ENCODE data around the gene TMED4. TPM values are rescaled to one million over a fixed set of nuclear protein-coding genes. Genes with fewer than 3 reads are reported as not detected.
A peak's percentile ranks its signal among the peaks of the same experiment; 100 is the strongest.

The TMED4 gene
- total RNA-seq, 3 donors from 2014 or later: 71.3 to 79.4 (median 71.4) TPM

GRCh38 chr7:44548893-44549292 is 33.1 kb downstream of the TMED4 start:
- DNase-seq (no peak), ATAC-seq (peak in 1 of 2 donors; percentile 32)
- Mint-ChIP-seq H3K9me3 (no peaks in the 10 kb centered on the region), H3K36me3 (ENCODE audit: insufficient read depth) (no peaks in the 10 kb centered on the region), H3K27me3 (ENCODE audit: low read depth) (peaks cover 8% of the 10 kb centered on the region), H3K4me1 (ENCODE audit: low read depth) (peaks cover 5% of the 10 kb centered on the region), H3K4me3 (no peak overlapping the region)

DNA sequence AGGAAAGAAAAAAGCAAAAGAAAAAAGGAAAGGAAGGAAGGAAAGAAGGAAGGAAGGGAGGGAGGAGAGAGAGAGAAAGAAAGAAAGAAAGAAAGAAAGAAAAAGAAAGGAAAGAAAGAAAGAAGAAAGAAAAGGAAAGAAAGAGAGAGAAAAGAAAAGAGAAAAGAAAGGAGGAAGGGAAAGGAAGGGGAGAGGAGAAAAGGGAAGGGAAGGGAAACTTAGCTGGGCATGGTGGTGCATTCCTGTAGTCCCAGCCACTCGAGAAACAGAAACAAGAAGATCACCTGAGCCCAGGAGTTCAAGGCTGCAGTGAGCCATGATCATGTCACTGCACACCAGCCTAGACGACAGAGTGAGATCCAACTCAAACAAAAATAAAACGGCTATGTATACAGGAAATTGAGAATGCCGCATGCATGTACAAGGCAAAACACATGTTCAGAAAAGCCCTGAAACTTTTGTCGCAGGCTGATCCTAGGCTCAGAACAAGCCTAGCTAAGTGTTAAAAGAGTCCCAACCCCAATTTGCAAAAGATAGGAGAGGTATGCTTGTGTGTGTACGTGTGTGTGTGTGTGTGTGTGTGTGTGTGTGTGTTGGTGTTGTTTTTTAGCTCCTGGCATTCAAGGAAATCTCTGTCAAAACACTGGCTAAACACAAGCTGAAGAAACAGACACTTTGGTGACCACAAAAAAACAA is 34.3 kb downstream of the TMED4 start:
- Mint-ChIP-seq H3K9me3 (no peaks in the 10 kb centered on the region), H3K27me3 (ENCODE audit: low read depth) (peaks cover 10% of the 10 kb centered on the region), H3K36me3 (ENCODE audit: insufficient read depth) (no peaks in the 10 kb centered on the region), H3K4me3 (no peak overlapping the region), H3K4me1 (ENCODE audit: low read depth) (peaks cover 5% of the 10 kb centered on the region)
- ATAC-seq: no peak
- DNase-seq: no peak

DNA sequence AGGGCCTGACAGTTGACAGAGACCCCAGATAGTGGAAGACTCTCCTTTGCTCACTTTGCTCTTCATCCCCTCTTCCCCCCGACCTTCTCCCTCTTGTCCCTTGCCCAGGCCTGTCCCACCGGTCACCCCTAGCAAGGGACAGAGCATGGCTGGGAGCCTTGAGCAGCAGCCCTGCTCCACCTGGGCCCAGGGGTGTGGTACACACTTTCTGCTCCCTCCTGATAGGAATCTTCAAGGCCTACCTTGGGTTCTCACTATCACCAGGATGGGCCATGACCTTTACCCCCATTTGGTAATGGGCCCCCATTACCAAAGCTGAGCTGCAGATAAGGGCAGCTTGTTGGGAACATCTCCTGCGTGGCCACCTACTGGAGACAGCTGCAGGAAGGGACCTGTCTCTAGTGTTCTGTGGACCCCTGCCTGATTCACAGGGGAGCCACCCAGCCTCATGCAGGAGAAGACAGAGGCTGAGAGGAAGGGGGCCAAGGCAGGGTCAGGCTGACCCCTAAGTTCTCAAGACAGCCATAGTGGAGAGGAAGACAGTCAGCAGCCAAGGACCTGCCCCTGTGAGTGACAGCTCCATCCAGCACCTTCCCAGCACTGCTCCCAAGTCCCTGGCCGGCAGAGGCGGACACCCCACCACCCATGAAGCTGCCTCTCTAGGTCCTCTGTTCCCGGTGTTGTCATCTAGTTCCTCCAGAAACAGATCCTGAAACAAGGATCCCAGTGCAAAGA is 40.0 kb downstream of the TMED4 start:
- Mint-ChIP-seq H3K4me1 (ENCODE audit: low read depth) (no peaks in the 10 kb centered on the region), H3K36me3 (ENCODE audit: insufficient read depth) (no peaks in the 10 kb centered on the region), H3K4me3 (no peak overlapping the region), H3K9me3 (no peaks in the 10 kb centered on the region), H3K27me3 (ENCODE audit: low read depth) (peaks cover 8% of the 10 kb centered on the region)
- ATAC-seq: no peak
- DNase-seq: no peak

DNA sequence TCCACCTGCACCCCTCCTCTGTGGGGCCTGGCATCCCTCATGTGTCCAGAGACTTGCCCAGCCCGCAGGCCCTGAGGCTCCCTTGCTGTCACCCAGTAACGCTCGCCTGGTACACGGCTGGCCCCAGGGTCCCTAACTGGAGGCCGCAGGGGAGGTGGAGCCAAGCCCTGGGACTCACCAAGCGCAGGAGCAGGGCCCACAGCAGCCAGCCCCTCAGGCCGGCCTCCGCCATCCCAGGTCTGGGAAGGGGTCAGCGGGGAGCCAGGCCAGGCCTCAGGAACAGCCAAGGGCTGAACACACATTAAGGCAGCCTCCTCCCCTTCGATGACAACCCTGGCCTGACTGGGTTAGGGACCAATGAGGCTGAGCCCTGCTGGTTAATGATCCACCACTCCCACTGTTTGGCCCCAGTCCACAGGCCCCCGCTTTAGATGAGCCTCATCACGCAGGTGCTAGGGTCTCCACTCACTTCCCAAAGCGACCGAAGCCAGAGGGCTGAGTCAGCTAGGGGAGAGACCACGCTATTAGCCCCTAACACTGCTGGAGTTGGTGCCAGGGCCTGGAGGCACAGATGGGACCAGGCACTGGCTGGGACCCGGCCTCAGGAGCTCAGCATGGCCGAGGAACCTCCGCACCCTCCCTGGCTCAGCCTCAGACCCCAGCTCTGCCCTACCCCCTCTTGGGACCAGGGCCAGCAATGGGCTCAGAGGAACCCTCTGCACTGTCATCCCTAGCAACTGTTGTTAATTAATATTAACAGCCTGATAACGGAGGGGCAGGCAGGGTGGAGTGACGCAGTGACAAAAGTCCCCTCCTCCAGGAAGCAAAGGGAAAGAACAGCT is 40.8 kb downstream of the TMED4 start, which contains the start of gene NPC1L1:
Gene NPC1L1 (minus strand): TSS at position 303 of the 842 bp plus-strand sequence. CDS start 71 bp downstream, at position 232.
- ATAC-seq (no peak), DNase-seq (no peak)
- Mint-ChIP-seq H3K4me1 (ENCODE audit: low read depth) (no peaks in the 10 kb centered on the region), H3K4me3 (no peak within 1 kb of the TSS), H3K36me3 (ENCODE audit: insufficient read depth) (no peaks in the 10 kb centered on the region), H3K27me3 (ENCODE audit: low read depth) (peaks cover 2% of the 10 kb centered on the region), H3K9me3 (no peaks in the 10 kb centered on the region)

DNA sequence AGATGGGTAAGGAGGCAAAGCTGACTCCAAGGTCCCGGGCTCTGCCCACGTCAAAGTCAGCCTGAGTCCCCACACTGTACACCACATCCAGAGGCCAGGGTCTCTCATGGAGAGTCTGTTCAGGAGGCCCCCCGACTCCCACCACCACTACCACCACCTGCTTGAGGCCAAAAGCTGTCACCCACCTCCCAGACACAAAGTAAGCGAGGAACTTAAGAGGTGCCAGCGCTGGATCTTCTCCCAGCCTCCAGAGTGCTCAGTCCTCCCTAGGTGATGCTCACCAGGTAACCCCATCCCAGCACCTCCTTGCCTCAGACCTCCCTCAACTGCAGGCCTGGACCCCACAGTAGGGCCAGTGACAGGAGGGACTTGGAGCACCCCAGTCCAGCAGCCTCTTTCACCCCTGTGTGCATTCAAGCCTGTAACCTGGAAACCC is 41.4 kb downstream of the TMED4 start:
- no peaks in the 10 kb centered on the region for H3K4me1 Mint-ChIP-seq (ENCODE audit: low read depth)
- no peaks in the 10 kb centered on the region for H3K9me3 Mint-ChIP-seq
- H3K27me3 Mint-ChIP-seq (ENCODE audit: low read depth): peaks cover 2% of the 10 kb centered on the region
- DNase-seq: no peak
- ATAC-seq: no peak
- H3K36me3 Mint-ChIP-seq (ENCODE audit: insufficient read depth): no peaks in the 10 kb centered on the region
- no peak overlapping the region for H3K4me3 Mint-ChIP-seq

GRCh38 chr7:44539669-44540506 is 42.1 kb downstream of the TMED4 start:
- no peaks in the 10 kb centered on the region for H3K4me1 Mint-ChIP-seq (ENCODE audit: low read depth)
- no peak for ATAC-seq
- H3K36me3 Mint-ChIP-seq (ENCODE audit: insufficient read depth): no peaks in the 10 kb centered on the region

GRCh38 chr7:44538798-44539668 is 43.0 kb downstream of the TMED4 start:
- H3K4me1 Mint-ChIP-seq (ENCODE audit: low read depth): no peaks in the 10 kb centered on the region

More at GRCh38 chr7:44539669-44540506, 42.1 kb downstream of the TMED4 start:
- no peak for DNase-seq
- Mint-ChIP-seq H3K9me3 (no peaks in the 10 kb centered on the region), H3K4me3 (peak overlapping the region; percentile 16), H3K27me3 (ENCODE audit: low read depth) (peaks cover 2% of the 10 kb centered on the region)

GRCh38 chr7:44538093-44538797 is 43.8 kb downstream of the TMED4 start:
- H3K4me3 Mint-ChIP-seq: no peak overlapping the region
- H3K9me3 Mint-ChIP-seq: no peaks in the 10 kb centered on the region
- no peak for ATAC-seq
- no peaks in the 10 kb centered on the region for H3K4me1 Mint-ChIP-seq (ENCODE audit: low read depth)
- no peaks in the 10 kb centered on the region for H3K27me3 Mint-ChIP-seq (ENCODE audit: low read depth)
- no peaks in the 10 kb centered on the region for H3K36me3 Mint-ChIP-seq (ENCODE audit: insufficient read depth)
- no peak for DNase-seq

More at GRCh38 chr7:44538798-44539668, 43.0 kb downstream of the TMED4 start:
- H3K4me3 Mint-ChIP-seq: no peak overlapping the region
- H3K27me3 Mint-ChIP-seq (ENCODE audit: low read depth): peaks cover 2% of the 10 kb centered on the region
- no peak for ATAC-seq
- H3K36me3 Mint-ChIP-seq (ENCODE audit: insufficient read depth): no peaks in the 10 kb centered on the region
- H3K9me3 Mint-ChIP-seq: no peaks in the 10 kb centered on the region
- no peak for DNase-seq

DNA sequence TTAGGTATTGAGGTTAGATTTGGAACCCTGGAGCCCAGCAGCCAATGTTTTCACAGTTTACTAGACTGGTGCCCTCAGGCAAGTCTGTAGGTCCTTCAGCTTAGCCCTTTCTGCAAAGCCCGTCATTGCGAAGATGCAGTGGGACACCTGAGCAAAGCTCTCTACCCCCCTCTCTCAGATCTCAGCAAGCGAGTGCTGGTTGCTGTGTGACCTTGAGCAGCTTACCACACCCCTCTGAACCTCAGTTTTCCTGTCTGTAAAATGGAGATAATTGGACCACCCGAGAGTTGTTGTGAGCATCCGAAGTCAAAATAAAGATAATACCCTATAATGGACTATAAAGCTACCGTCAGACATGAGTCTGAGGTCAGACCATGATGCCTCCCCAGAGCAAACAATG is 44.6 kb downstream of the TMED4 start:
- DNase-seq: no peak

GRCh38 chr7:44536090-44536489 is 45.9 kb downstream of the TMED4 start:
- Mint-ChIP-seq H3K4me3 (no peak overlapping the region), H3K36me3 (ENCODE audit: insufficient read depth) (no peaks in the 10 kb centered on the region), H3K27me3 (ENCODE audit: low read depth) (no peaks in the 10 kb centered on the region), H3K9me3 (no peaks in the 10 kb centered on the region), H3K4me1 (ENCODE audit: low read depth) (no peaks in the 10 kb centered on the region)
- no peak for DNase-seq
- no peak for ATAC-seq

More for the DNA sequence above, 44.6 kb downstream of the TMED4 start:
- no peak for ATAC-seq
- H3K4me1 Mint-ChIP-seq (ENCODE audit: low read depth): no peaks in the 10 kb centered on the region
- H3K27me3 Mint-ChIP-seq (ENCODE audit: low read depth): no peaks in the 10 kb centered on the region
- H3K4me3 Mint-ChIP-seq: no peak overlapping the region
- no peaks in the 10 kb centered on the region for H3K9me3 Mint-ChIP-seq
- no peaks in the 10 kb centered on the region for H3K36me3 Mint-ChIP-seq (ENCODE audit: insufficient read depth)

GRCh38 chr7:44535348-44536064 is 46.5 kb downstream of the TMED4 start:
- ATAC-seq (no peak), DNase-seq (no peak)
- H3K4me1 Mint-ChIP-seq (ENCODE audit: low read depth): no peaks in the 10 kb centered on the region
- no peak overlapping the region for H3K4me3 Mint-ChIP-seq
- H3K9me3 Mint-ChIP-seq: no peaks in the 10 kb centered on the region
- no peaks in the 10 kb centered on the region for H3K36me3 Mint-ChIP-seq (ENCODE audit: insufficient read depth)
- no peaks in the 10 kb centered on the region for H3K27me3 Mint-ChIP-seq (ENCODE audit: low read depth)

GRCh38 chr7:44534501-44534900 is 47.5 kb downstream of the TMED4 start:
- Mint-ChIP-seq H3K36me3 (ENCODE audit: insufficient read depth) (no peaks in the 10 kb centered on the region), H3K4me1 (ENCODE audit: low read depth) (no peaks in the 10 kb centered on the region), H3K27me3 (ENCODE audit: low read depth) (no peaks in the 10 kb centered on the region), H3K4me3 (no peak overlapping the region), H3K9me3 (no peaks in the 10 kb centered on the region)
- DNase-seq: peak; percentile 19
- peak; percentile 86 to 88 for ATAC-seq

Data from activated T-cell treated with anti-CD3 and anti-CD28 coated beads, Interleukin-2, amount 50 U/mL, for 4 hours (primary cell).